GM12801 (cell line): ENCODE data around the gene TJAP1.

Source experiments
- TF ChIP-seq, protein P1 (sequence below): IDR thresholded peaks from one replicate; pipeline ENCODE4 v1.5.1; 2011; ENCODE audit warnings: control low read depth; ENCODE audit not compliant: insufficient read length; ENCODE audit errors: extremely low read depth

Gene TJAP1

DNA sequence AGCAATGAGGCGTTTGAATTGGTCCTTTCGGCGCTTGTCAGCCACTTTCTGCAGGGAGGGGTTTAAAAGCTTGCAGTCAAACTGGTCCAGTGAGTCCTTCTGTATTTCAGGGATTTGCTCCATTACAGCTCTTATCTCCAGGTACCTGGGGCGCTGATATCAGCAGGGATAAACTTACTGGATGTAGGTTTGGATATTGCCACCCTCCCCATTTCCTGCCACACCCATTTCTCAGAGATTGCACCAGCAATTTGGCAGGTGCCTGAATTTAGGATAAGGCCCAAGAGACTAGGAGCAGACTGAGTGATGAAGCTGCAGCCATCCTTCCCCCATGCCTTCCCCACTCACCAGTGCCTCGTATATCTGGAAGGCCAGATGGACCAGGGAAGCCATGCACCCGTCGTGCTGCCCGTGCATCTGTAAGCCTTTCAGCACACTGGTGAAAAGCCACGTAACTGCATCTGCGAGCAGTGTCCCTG, 47.2 kb downstream of the TJAP1 start:
- TF ChIP-seq, protein P1, sequence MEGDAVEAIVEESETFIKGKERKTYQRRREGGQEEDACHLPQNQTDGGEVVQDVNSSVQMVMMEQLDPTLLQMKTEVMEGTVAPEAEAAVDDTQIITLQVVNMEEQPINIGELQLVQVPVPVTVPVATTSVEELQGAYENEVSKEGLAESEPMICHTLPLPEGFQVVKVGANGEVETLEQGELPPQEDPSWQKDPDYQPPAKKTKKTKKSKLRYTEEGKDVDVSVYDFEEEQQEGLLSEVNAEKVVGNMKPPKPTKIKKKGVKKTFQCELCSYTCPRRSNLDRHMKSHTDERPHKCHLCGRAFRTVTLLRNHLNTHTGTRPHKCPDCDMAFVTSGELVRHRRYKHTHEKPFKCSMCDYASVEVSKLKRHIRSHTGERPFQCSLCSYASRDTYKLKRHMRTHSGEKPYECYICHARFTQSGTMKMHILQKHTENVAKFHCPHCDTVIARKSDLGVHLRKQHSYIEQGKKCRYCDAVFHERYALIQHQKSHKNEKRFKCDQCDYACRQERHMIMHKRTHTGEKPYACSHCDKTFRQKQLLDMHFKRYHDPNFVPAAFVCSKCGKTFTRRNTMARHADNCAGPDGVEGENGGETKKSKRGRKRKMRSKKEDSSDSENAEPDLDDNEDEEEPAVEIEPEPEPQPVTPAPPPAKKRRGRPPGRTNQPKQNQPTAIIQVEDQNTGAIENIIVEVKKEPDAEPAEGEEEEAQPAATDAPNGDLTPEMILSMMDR = no peak

DNA sequence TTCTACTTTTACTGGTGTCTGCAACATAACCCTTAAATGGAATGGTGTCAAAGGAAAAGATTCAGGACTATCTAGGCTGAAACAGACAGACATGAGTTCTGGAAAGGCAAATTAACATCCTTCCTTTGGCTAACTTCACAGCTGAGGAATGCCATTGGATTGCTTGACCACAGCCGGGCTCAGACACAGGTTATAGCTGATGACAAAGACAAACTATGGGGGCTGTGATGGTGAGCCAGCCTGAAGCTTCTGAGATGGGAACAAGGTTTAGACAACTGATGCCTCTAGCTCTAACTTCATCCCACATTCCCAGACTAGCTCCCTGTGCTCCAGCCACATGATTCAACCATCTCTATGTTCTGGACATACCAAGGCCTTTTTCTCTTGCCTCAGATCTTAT, 54.8 kb downstream of the TJAP1 start:
- TF ChIP-seq, protein P1 = no peak

DNA sequence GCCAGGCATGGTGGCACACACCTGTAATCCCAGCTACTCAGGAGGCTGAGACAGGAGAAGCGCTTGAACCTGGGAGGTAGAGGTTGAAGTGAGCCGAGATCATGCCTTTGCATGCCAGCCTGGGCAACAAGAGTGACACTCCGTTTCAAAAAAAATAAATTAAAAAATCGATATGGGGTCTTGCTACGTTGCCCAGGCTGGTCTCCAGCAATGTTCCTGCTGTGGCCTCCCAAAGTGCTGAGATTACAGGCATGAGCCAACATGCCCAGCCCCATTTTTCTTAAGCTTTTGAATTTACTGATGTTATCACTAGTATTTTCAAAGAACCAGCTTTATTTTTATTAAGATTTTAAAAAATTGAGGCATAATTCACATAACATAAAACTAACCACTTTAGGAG, 63.1 kb downstream of the TJAP1 start:
- TF ChIP-seq, protein P1 = no peak

DNA sequence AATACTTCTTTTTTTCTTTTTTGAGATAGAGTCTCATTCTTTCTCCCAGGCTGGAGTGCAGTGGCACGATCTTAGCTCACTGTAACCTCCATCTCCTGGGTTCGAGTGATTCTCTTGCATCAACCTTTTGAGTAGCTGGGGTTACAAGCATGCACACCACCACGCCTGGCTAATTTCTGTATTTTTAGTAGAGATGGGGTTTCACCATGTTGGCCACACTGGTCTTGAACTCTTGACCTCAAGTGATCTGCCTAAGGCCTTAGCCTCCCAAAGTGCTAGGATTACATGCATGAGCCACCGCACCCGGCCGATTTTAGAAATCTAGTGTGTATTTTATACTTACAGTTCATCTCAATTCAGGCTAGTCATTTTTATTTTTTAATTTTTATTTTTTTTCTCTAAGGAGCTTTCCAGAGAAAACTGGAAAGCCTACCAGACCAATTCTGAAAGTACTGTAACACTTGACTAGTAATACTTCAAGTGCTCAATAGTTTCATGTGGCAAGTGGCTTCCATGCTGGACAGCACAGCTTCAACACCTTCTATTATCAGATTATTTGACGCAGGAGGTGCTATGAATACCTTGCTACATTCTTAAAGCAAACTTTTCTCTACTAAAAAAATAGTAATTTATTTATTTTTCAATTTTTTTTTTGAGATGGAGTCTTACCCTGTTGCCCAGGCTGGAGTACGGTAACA, 64.6 kb downstream of the TJAP1 start:
- TF ChIP-seq, protein P1 = no peak

DNA sequence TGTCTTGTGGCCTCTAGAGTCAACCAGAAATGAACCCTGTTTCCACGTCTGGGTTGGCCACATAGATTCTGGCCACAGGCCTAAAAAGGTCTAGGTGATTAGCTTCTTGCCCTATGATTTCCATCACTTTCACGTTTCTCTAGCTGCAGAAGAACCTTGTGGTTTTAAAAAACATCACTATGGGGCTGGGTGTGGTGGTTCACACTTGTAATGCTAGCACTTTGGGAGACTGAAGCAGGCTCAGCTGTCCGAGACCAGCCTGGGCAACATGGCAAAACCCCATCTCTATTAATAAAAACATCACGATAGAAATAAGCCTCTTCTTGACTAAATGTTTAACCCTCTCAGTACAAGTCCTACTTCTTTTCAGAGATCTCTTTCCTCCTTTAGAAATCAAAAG, 67.1 kb downstream of the TJAP1 start:
- TF ChIP-seq, protein P1 = no peak

DNA sequence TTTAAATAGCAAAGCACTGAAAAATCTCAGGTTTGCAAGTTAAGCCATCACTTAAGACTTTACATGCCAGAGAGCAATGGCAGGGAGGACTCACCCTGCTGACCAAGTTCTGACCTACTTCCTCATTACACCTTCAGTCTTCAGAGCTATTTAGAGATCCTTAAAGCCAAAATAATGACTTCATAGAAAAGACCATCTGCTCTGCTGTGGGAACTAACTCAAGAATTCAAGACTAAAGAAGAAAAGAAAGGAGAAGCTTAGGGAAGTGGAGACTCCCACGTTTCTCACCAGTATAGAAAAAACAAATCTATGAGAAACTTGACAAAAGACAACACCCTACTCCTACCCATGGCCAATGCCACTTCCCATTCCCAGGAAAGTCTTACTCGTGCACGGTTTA, 69.9 kb downstream of the TJAP1 start:
- TF ChIP-seq, protein P1 = no peak
